NCI-H1105 treated with DMSO at 0.1 percent for 48 hours (cell line): Measurements from ENCODE around the gene GDI1.
"Not testable (repeated sequence)": the region's sequence is repeated elsewhere in the genome, so short reads cannot be mapped to it uniquely, and the experiment has no call there.

Experiments used
- DNase-seq: peaks from one replicate; lab custom pipeline; 2025; lab: John Stamatoyannopoulos, UW

Gene GDI1

DNA sequence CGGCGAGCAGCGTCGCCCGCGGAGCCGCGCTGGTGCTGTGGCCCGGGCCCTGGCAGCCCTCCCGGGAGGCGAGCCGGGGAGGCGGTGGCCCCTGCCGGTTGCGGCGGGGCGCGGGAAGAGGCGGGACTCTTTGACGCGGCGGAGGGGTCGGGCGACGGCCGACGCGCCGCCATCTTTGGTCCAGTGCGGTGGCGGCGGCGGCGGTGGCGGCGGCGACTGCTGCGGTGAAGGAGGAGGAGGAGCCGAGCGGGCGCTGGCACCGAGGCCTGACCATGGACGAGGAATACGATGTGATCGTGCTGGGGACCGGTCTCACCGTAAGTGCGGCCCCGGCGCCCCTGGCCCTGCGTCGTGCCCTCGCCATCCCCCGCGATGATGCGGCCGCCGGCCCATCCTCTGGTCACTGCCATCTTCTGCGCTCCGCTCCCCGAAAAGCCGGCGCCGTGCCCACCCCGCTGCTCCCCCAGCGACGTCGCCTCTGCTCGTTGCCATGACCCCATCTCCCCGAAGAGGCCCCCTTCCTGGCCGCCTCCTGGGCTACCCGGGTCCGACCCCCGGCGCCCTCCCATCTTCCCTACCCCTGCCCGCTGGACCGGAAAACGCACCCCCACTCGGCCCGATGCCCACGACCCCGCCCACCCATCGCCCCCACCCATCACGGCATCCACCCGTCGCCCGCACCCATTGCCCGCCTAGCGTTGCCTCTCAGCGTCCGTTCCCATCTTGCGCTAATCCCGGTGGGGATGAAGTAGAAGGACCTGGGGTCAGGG, at the start of gene GDI1:
TSS of gene GDI1 (plus strand) at position 172 of the 770 bp plus-strand sequence. CDS start at position 273, 101 bp downstream.
- peak; percentile 46 for DNase-seq

DNA sequence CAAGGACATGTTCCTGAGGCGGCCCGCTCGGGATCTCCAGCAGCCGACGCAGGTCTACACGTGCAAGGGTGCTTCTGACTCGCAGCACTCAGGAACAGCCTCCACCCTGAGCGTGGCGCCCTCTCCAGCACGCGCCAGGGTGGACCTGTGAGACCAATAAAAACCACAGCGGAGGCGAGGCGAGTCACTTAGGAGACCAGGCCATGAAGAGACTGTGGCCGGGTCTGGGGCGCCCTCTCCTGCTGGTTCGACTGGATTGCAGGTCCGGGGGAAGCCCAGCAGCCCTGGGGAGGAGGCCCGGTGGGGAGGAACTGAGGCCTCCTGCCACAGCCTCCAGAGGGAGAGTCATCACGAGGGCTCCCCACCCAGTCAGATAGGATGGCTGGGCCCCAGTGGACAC, 48.9 kb upstream of the GDI1 start:
- not testable (repeated sequence) for DNase-seq

DNA sequence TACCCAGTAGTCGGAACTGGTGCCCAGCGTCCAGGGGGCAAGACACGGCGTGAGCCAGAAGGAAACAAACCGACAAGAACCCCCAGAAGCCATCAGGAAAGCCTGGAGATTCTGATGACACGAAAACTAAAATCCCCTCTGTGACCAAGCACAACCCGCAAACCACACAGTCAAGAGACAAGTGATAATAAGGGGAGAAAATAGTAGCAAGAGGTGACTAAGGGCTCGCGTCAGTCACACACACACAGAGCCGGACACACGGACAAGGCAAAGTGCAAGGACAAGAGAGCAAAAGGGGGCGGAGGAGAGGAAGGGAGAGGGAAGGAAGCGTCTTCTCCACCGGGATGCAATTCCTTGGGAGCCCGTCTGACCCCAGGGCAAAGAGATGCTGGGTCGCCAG, 48.3 kb upstream of the GDI1 start:
- not testable (repeated sequence) for DNase-seq

DNA sequence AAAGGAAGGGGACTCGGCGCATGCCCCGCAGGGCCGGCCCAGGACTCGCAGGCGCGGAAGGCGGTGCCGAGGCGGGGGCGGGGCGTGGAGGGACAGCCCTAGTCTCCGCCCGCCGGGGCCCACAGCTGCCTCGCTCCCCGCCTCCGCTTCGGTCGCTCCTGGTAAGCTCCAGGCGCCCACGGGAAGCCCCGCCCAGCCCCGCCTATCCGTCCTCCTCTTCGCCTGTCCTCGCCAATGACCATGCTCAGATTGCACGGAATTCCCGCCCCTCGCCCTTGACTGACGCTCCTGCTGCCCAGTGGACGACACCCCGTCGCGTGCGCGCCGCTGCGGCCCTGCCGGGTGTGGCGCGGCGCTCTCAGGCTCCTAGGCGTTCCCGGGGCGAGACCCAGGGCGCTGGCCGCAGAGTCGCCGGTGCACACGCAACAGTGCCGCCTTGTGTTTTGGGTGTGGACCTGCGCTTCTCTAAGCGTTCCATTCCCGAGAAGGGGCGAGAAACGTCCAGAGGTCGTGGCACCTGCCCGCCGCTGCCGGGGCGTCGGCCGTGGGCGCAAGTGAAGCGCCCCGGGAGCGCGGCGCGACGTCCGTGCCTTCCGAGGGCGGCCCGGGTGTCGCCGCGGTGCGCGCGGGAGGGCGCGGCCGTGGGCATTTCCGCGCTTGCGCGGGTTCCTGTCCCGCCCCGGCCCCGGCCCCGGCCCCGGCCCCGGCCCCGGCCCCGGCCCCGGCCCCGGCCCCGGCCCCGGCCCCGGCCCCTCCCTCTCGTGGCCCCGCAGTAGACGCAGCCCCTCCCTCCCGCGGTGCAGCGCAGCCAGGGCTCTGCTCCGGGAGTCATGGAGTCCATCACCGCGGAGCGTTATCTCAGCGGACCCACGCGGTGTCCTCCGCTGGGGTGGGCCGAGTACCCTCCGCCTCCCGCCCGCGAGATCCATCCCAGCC, 46.9 kb upstream of the GDI1 start:
- not testable (repeated sequence) for DNase-seq

DNA sequence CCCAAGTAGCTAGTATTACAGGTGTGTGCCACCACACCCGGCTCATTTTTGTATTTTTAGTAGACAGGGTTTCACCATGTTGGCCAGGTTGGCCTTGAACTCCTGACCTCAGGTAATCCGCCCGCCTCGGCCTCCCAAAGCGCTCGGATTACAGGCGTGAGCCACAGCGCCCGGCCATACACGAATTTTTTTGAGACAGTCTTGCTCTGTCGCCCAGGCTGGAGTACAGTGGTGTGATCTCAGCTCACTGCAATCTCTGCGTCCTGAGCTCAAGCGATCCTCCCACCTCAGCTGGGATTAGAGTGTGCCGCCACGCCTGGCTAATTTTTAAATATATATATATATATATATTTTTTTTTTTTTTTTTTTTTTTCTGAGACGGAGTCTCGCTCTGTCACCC, 40.6 kb upstream of the GDI1 start:
- not testable (repeated sequence) for DNase-seq

DNA sequence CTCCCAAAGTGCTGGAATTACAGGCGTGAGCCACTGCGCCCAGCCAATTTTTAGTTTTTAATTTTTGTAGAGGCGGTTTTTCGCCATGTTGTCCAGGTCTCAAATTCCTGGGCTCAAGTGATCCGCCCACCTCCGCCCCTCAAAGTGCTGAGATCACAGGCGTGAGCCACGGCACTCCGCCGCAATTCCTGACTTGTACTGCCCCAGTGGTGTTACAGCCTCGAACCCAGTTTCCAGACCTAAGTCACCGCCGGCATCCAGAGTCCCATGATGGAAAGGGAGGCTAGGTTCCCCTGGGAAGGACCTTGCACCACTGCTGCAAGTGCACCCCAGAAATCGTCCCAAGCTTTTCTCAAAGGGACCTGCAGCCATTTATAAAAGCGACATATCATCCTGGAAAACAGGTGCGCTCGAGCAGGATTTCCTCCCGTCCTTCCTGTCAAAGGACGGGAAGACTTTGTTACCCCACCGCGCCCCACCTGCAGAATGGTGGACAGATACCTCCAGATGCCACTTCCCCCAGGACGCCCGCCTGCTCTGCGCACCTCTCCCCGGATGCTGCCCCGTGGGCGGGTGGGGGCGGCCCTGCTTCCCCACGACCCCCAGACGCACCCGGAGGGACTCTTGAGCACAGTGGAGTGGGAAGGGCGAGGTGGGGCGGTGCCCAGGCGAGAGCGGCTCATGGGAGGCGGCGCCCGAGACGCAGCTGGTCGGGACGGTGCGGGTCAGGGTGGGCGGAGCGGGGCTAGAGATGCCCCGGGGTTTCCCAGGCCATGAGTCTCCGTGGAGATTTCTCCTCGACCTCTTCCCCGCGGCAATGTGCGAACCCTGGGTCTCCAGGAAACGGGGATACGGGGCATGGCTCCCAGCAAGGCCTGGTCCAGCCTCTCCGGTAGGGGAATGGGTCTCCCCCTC, 39.7 kb upstream of the GDI1 start:
- DNase-seq = peak; percentile 58

DNA sequence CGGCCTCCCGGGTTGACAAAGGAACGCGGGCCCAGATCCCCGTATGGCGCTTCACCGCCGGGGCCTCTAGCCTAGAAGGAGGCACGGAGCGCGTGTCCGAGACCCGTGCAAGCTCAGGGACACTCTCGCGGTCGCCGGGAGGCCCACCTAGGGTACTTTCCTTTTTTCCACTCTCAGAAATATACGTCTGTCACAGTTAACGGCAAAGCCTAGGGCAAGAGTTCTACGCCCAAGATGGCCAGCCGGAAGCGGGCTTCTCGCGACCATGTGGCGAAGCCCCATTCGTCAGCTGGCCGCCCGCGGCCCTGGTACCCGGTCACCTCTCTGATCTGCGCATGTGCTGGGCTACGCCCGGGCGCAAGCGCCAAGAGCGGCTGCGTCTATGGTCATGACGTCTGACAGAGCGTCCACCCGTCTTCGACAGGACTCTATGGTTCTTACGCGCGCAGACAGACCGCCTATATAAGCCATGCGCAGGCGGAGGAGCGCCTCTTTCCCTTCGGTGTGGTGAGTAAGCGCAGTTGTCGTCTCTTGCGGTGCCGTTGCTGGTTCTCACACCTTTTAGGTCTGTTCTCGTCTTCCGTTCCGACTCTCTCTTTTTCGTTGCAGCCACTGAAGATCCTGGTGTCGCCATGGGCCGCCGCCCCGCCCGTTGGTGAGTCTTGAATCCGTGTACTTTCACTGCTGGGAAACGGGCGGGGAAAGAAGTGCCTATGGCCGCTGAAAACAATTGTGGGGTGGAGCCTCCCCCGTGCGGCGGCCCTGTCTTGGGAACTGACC, 38.9 kb upstream of the GDI1 start, which contains the start of gene RPL10:
TSS of gene RPL10 (plus strand) at position 490 of the 780 bp plus-strand sequence. CDS start at position 633, 143 bp downstream.
- DNase-seq = peak; percentile 99

DNA sequence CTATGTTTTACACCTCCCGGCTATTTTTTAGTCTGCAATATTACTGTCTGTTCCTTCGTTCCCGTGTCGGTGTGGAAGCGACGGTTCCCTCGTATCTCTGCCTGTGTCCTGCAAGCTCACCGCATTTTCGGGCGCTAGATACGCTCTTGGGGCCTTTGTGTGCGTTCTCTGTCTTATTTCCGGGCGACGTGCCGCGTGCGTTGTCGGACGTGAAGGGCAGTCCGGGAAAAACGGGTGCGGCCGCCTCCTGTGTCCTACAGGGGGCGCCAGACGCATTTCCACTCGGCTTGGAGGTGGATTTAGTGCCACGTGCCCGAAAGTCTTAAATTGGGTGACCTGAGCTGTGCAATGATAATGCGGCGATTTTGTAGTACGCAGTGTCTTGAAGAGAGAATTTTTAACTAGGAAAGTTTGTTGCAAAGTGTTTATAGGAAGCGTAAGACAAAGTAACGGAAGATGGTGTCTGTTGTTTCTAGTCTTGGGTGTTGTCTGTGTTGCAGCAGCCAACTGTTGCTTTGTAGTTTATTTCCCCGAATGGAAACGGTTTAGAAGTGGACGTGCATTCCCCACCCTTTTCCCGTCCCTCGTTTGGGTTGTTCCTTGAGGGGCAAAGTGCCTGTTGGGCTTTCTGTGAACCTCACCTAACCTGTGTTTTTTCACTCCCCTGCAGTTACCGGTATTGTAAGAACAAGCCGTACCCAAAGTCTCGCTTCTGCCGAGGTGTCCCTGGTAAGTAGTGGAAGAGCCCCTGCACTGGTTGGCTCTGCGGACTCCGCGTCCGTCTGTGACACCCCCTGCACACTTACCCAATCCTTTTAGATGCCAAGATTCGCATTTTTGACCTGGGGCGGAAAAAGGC, 38.1 kb upstream of the GDI1 start:
- peak; percentile 85 for DNase-seq

DNA sequence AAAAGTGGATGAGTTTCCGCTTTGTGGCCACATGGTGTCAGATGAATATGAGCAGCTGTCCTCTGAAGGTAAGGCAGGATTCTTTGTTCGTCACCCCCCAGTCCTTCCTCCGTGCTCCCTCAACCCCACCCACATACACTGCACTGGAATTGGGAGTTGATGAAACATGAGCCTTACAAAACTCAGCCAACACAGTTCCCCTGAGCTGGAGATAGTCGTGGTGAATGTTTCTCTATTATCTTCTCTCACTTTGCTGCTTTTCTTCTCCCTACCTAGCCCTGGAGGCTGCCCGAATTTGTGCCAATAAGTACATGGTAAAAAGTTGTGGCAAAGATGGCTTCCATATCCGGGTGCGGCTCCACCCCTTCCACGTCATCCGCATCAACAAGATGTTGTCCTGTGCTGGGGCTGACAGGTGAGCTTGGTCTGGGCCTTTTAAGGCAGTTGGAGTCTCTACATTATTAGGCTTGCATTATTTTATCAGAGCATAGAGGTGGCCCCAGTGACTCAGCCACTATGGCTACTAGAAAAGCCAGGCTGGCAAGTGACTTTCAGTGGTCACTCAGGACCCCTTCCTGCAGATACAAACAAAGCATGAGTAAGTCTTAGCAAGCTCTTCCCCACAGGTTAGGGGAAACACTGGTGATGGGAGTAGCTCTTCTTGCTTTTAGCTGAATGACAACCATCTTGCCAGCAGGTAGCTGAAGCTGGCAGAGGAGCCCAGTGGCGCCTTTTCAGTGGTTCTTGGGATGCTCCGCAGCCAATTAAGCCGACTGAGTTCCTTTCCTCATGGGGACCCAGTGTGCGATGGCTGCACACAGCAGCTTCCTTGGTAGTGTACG, 37.2 kb upstream of the GDI1 start:
- no peak for DNase-seq

DNA sequence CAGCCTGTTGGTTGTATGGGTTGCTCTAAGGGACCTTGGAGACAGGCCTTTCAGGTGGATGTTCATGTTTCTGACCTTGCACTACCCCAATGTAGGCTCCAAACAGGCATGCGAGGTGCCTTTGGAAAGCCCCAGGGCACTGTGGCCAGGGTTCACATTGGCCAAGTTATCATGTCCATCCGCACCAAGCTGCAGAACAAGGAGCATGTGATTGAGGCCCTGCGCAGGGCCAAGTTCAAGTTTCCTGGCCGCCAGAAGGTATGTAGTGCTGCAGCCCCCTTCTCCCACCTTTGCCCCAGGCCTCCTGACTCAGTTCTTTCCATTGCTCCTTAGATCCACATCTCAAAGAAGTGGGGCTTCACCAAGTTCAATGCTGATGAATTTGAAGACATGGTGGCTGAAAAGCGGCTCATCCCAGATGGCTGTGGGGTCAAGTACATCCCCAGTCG, 36.6 kb upstream of the GDI1 start:
- DNase-seq = not testable (repeated sequence)

DNA sequence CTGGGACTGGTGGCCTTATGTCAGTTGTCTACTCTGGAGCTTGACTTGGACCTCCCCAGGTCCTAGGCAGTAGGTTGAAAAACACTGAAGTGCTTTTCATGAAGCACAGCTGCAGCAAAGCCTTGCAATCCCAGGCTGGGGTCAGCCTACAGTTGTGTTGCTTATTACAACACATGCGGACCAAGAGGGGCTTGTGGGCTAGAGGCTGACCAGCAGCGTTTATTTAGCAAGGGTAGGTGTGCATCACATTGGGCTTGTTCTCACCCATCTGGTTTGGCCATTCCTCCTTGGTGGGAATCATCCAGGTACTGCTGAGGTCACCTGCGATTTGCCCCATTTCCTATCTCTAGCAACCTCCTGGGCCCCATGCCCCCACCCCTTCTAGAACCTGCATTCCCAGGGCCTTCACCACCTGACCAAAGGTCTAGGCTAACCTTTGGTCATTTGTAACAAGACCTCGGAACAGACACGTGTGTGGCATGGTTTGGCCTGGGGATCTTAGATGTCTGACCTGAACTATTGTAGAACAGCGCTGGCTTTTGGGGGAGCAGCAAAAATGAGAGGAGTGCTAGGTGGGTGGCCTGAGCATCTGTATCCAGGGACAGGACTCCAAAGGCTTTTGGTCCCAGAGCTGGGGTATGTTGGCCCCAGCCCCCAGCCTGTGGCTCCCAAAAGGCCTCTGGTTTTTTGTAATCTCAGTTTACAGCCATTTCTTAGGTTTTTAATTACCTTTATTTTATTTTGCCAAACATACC, 35.7 kb upstream of the GDI1 start:
- DNase-seq = no peak

DNA sequence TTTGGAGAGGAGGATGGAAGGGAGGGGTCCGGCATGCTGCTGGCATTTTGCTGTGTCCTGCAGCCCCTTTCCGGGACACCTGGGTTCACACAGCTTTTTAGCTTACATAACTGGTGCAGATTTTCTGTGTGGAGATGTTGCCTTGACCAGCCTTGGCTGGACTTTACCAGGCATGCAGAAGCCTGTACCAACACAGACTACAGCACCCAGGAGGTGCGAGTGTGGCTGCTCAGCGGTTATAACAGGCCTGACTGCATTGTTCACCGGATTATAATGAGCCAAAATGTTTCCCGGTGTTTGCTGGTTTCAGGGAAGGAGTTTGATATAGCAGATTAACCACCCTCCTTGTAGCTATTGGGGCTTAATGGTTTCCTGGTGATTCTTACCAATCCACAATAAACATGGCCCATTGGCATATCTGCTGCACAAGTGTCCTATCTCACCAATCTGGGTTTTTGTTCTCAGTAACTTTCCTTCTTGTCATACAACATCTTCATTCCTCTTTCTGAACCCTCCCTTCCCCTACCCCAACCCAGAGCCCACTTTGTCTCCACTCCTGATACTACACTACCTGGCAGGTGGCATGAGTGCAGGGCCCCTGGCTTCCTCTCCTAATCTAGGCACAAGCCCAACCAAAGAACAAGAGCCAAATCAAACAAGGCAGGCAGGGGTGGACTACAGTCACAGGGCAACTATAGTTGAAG, 34.9 kb upstream of the GDI1 start:
- DNase-seq = no peak

DNA sequence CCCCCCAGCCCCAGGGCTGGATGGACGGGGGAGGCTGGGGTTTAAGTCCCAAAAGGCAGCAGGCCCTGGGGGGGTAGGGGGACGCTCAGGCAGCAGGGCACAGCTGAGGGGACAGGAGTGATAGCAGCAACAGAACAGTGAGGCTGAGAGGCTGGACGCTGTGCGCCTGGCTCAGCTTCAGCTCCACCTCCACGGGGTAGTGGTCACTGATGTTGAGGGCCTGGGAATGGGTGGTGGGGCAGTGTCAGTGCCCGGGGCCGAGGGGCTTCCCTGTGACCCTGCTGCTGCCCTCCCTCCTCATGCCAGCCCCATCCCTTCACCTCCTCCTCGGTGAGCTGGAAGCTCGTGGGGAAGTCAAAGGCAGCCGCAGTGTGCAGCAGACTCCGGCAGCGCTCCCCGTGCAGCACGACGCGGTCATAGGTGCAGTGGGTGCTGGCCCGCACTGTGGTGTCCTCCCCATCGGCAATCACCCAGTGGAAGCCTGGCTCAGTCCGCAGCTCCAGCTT, 34.3 kb upstream of the GDI1 start:
- DNase-seq = no peak

DNA sequence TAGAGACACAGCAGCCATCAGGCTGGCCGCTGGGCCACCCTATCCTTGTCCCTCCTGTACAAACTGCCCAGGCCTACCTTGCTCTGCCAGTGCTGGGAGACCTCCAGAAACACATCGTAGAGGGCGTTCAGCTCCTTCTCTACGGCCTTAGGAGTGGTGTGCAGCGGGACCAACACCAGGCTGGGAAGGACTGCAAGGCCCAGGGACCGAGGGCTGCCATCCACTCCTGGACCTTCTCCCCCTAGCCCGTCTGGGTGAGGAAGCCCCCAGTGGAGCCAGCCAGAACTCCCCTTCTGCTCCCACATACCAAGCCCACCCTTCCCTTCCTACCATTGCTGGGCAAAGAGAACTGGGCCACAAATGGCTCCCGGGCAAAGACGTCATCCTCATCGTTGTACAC, 33.8 kb upstream of the GDI1 start:
- no peak for DNase-seq

DNA sequence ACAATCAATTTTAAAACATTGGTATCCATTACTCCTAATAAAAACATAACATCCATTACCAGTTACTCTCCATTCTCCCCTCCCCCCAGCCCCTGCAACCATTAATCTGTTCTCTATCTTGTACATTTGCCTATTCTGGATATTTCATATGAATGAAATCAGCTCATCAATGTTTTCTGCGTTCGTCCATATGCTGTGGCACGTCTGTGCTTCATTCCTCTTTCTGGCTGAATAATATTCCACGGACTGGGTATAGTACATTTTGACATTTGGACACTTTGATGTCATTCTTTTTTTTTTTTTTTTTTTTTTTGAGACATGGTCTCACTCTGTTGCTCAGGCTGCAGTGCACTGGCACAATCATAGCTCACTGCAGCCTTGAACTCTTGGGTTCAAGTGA, 33.1 kb upstream of the GDI1 start:
- DNase-seq = no peak

DNA sequence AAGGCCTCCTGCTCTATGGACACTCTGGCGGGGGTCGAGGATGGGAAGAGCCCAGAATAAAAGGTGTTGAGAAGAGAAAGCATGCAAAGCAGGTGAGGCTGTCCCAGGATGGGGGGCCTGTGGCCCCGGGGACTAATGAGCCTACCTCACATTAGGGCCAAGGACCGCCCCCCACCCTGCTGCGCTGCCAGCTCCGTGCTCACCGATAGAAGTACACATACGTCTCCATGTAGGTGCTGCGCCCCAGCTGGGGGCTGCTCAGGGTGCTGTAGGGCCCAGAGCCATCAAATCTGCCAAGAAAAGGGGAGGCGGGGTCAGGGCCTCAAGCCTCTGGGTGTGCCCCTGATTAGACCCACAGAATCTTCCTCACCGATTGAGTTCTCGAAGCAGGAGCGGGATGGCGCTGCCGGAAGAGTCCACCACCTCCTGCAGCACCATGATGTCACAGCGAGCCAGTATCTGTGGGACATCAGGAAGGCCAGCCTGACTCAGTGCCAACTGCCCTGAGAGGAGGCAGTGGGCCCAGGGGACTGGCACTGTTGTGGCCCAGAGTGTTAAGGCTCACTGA, 32.2 kb upstream of the GDI1 start:
- no peak for DNase-seq

DNA sequence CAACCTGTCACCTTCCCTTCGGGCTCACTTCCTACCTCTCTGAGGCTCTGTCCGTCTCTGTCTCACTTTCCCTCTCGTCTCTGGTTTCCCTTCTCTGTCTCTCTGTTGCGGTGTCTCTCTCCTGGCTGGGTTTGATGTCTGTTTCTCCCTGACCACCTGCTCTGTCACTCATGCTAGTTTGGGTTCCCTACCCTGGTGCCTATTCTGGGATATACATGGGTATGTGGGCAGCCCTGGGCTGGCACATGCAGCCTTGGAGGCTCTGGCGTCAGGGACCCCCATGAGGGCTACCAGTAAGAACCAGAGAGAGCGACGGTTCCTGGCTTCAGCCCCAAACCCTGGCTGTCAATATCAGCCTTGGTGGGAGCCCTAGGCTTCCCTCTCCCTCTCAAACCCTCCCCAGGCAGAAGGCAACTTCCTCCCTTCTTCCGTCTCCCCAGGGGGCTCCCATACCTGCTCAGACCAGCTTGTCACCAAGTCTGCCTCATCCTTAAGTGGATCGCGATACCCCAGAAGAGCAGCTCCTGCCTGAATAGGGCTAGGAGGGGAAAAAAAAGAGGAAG, 28.2 kb upstream of the GDI1 start:
- no peak for DNase-seq
